PC-3 (cell line): ENCODE measurements around the gene FBXO44.

Experiments used
- CTCF ChIP-seq: fragments of 300-600 bp; sonication (generic); conservative IDR thresholded peaks from 2 replicates; pipeline ENCODE4 v1.5.1; 2017; ENCODE audit warnings: antibody characterized with exemption, low read depth, mild to moderate bottlenecking, low read length
- EZH2 ChIP-seq: fragments of 300-600 bp; sonication (generic); IDR thresholded peaks from one replicate; pipeline ENCODE4 v1.6.1; 2017; ENCODE audit warnings: antibody characterized with exemption, mild to moderate bottlenecking, low read length; ENCODE audit not compliant: unreplicated experiment

- TF ChIP-seq CTCF (no peak), EZH2 (no peak)
Observed at GRCh38 chr1:11640101-11640500, 14.6 kb upstream of the FBXO44 start.
